PC-3 (cell line): Measurements from ENCODE around the gene DLG2. TPM values are rescaled to one million over a fixed set of nuclear protein-coding genes. Genes with fewer than 3 reads are reported as not detected.
A peak's percentile ranks its signal among the peaks of the same experiment; 100 is the strongest.

Source experiments
- ATAC-seq: fragments of 200-7000 bp; cut with Tn5 transposase; 2 replicates; pipeline ENCODE4 v1.9.1; 2020; ENCODE audit warnings: mild to moderate bottlenecking, moderate library complexity
- BruUV-seq: library from RNA; stranded (reverse); fragments of 400-500 nt; replicated peaks from 2 replicates; lab custom pipeline; 2021; lab: Mats Ljungman, UMichigan
- CTCF ChIA-PET: fragments of 300-600 bp; sonication (Branson Sonifier 250); formaldehyde crosslinking; loops from one replicate; lab custom pipeline; 2022; ENCODE audit warnings: antibody characterized with exemption; lab: Charles Lee
- POLR2A ChIA-PET: fragments of 300-600 bp; sonication (Branson Sonifier 250); formaldehyde crosslinking; loops from one replicate; lab custom pipeline; 2022; ENCODE audit warnings: antibody characterized with exemption; ENCODE audit not compliant: unreplicated experiment; lab: Charles Lee
- DNase-seq: peaks from one replicate; pipeline ENCODE4 v3.0.0-alpha.2; 2015
- H2AFZ ChIP-seq: fragments of 300-600 bp; sonication (generic); 2 replicates; pipeline ENCODE4 v1.6.0; 2016; ENCODE audit warnings: antibody characterized with exemption, low read length
- H3F3A ChIP-seq: fragments of 300-600 bp; sonication (generic); one replicate; pipeline ENCODE4 v1.6.0; 2017; ENCODE audit warnings: antibody characterized with exemption, low read length, control low read depth, mild to moderate bottlenecking; ENCODE audit not compliant: unreplicated experiment
- H3K27ac ChIP-seq: fragments of 300-600 bp; sonication (generic); 2 replicates; pipeline ENCODE4 v1.5.1; 2016; ENCODE audit warnings: mild to moderate bottlenecking, low read length
- H3K27me3 ChIP-seq: fragments of 300-600 bp; sonication (generic); 2 replicates; pipeline ENCODE4 v1.6.1; 2016; ENCODE audit warnings: low read length, mixed read lengths
- H3K36me3 ChIP-seq: fragments of 300-600 bp; sonication (generic); 2 replicates; pipeline ENCODE4 v1.6.1; 2016; ENCODE audit warnings: low read depth, mixed run types, low read length, mixed read lengths
- H3K4me1 ChIP-seq: fragments of 300-600 bp; sonication (generic); 2 replicates; pipeline ENCODE4 v1.5.1; 2016; ENCODE audit warnings: low read length; ENCODE audit not compliant: insufficient read depth
- H3K4me2 ChIP-seq: fragments of 300-600 bp; sonication (generic); 2 replicates; pipeline ENCODE4 v1.6.0; 2016; ENCODE audit warnings: low read length
- H3K4me3 ChIP-seq: fragments of 300-600 bp; sonication (generic); 2 replicates; pipeline ENCODE4 v1.5.1; 2016; ENCODE audit warnings: mild to moderate bottlenecking, low read length, mixed read lengths
- H3K79me2 ChIP-seq: fragments of 300-600 bp; sonication (generic); 2 replicates; pipeline ENCODE4 v1.6.1; 2017; ENCODE audit warnings: low read length, mixed read lengths
- H3K9ac ChIP-seq: fragments of 300-600 bp; sonication (generic); 2 replicates; pipeline ENCODE4 v1.6.0; 2016; ENCODE audit warnings: mild to moderate bottlenecking, low read length
- H3K9me2 ChIP-seq: fragments of 300-600 bp; sonication (generic); replicated peaks from 2 replicates; pipeline ENCODE4 v1.6.1; 2016; ENCODE audit warnings: mixed run types, low read length, mixed read lengths
- H3K9me3 ChIP-seq: fragments of 300-600 bp; sonication (generic); 2 replicates; pipeline ENCODE4 v1.6.1; 2016; ENCODE audit warnings: low read length, mixed read lengths
- H4K20me1 ChIP-seq: fragments of 300-600 bp; sonication (generic); 2 replicates; pipeline ENCODE4 v1.6.1; 2016; ENCODE audit warnings: low read length, mixed read lengths
- EZH2 ChIP-seq: fragments of 300-600 bp; sonication (generic); IDR thresholded peaks from one replicate; pipeline ENCODE4 v1.6.1; 2017; ENCODE audit warnings: antibody characterized with exemption, mild to moderate bottlenecking, low read length; ENCODE audit not compliant: unreplicated experiment
- EZH2phosphoT487 ChIP-seq: fragments of 300-600 bp; sonication (generic); IDR thresholded peaks from 2 replicates; pipeline ENCODE4 v1.6.1; 2018; ENCODE audit warnings: mild to moderate bottlenecking, antibody characterized with exemption, low read length, borderline replicate concordance
- intact Hi-C: fragments of 100-400 bp; cut with micrococcal nuclease; formaldehyde crosslinking; loops from 2 replicates; pipeline ENCODE4 v1.9.0; 2023
- total RNA-seq: library from RNA; depleted of rRNA; stranded (reverse); fragments of >200 nt; gene quantifications from 2 replicates; pipeline ENCODE4 v1.2.3, GENCODE V29; 2014
- TF ChIP-seq, protein P1 (sequence below): fragments of 300-600 bp; sonication (generic); conservative IDR thresholded peaks from 2 replicates; pipeline ENCODE4 v1.5.1; 2017; ENCODE audit warnings: antibody characterized with exemption, low read depth, mild to moderate bottlenecking, low read length

DLG2 gene
- total RNA-seq, 1 experiment from 2014 or later = 0.58 TPM

DNA sequence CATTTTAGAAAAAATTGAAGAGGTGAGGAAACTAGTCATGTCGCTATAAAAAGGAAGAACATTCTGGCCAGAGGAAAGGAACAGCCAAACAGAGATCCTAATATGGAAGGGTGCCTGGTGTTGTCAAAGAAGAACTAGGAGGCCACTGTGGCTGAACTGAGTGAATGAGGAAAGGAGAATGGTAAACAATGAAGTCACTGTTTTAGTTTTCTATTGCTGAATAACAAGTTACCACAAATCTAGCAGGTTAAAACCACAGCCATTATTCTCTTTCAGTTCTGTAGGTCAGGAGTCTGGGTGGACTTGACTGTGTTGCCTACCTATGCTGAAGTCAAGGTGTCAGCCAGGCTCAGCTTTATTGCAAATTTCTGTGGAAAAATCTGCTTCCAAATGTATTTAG is 1791.7 kb downstream of the DLG2 start:
- ATAC-seq (no peak), DNase-seq (no peak)
- peaks cover 49% of the 10 kb centered on the region for H3K27me3 ChIP-seq
- no peaks in the 10 kb centered on the region for H4K20me1 ChIP-seq
- H3K4me1 ChIP-seq = no peaks in the 10 kb centered on the region
- ChIA-PET POLR2A (no interaction called here), CTCF (no interaction called here)
- TF ChIP-seq EZH2 (no peak), EZH2phosphoT487 (no peak)
- TF ChIP-seq, protein P1, sequence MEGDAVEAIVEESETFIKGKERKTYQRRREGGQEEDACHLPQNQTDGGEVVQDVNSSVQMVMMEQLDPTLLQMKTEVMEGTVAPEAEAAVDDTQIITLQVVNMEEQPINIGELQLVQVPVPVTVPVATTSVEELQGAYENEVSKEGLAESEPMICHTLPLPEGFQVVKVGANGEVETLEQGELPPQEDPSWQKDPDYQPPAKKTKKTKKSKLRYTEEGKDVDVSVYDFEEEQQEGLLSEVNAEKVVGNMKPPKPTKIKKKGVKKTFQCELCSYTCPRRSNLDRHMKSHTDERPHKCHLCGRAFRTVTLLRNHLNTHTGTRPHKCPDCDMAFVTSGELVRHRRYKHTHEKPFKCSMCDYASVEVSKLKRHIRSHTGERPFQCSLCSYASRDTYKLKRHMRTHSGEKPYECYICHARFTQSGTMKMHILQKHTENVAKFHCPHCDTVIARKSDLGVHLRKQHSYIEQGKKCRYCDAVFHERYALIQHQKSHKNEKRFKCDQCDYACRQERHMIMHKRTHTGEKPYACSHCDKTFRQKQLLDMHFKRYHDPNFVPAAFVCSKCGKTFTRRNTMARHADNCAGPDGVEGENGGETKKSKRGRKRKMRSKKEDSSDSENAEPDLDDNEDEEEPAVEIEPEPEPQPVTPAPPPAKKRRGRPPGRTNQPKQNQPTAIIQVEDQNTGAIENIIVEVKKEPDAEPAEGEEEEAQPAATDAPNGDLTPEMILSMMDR = no peak
- no peaks in the 10 kb centered on the region for H3K9me3 ChIP-seq
- intact Hi-C loops = loop anchor here (5.0 kb wide), 1 partner anchor 1757 kb away; no protein-coding TSS in a partner anchor
- H3K4me3 ChIP-seq = no peak overlapping the region
- H2AFZ ChIP-seq = no peak overlapping the region
- H3K9ac ChIP-seq = no peak overlapping the region
- H3K79me2 ChIP-seq = no peaks in the 10 kb centered on the region
- no peaks in the 10 kb centered on the region for H3K36me3 ChIP-seq
- H3K4me2 ChIP-seq = no peak overlapping the region
- no TSS peak for BruUV-seq
- no peak overlapping the region for H3K27ac ChIP-seq
- no peaks in the 10 kb centered on the region for H3F3A ChIP-seq
- H3K9me2 ChIP-seq = no peaks in the 10 kb centered on the region

DNA sequence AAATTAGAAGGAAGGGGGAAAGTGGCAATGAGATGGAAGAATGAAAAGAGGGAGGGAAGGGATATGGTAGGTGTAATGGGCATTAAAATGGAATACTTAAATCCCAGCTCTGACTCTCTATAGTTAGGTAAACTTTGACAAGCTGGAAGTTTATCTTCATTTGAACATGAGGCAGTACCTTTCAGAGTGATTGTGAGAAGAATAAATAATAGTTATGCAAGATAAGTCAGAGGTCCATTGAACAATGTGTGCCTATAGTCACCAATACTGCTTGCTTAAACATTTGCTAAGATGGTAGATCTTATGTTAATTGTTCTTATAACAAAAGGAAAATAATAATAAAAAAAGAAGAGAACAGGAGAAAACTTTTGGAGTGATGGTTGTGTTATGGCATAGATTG is 1795.2 kb downstream of the DLG2 start:
- Histone ChIP-seq H3K79me2 (no peaks in the 10 kb centered on the region), H3K9ac (no peak overlapping the region), H3K4me1 (no peaks in the 10 kb centered on the region), H3K4me2 (no peak overlapping the region), H2AFZ (no peak overlapping the region), H3K4me3 (no peak overlapping the region), H3K36me3 (no peaks in the 10 kb centered on the region), H3K27ac (no peak overlapping the region), H4K20me1 (no peaks in the 10 kb centered on the region), H3K9me3 (no peaks in the 10 kb centered on the region), H3F3A (no peaks in the 10 kb centered on the region), H3K9me2 (no peaks in the 10 kb centered on the region), H3K27me3 (peaks cover 31% of the 10 kb centered on the region)
- intact Hi-C loops = no loop called here
- TF ChIP-seq EZH2phosphoT487 = no peak
- no peak for TF ChIP-seq EZH2
- no peak for DNase-seq
- POLR2A ChIA-PET = no interaction called here
- BruUV-seq = no TSS peak
- ATAC-seq = no peak
- CTCF ChIA-PET = no interaction called here

DNA sequence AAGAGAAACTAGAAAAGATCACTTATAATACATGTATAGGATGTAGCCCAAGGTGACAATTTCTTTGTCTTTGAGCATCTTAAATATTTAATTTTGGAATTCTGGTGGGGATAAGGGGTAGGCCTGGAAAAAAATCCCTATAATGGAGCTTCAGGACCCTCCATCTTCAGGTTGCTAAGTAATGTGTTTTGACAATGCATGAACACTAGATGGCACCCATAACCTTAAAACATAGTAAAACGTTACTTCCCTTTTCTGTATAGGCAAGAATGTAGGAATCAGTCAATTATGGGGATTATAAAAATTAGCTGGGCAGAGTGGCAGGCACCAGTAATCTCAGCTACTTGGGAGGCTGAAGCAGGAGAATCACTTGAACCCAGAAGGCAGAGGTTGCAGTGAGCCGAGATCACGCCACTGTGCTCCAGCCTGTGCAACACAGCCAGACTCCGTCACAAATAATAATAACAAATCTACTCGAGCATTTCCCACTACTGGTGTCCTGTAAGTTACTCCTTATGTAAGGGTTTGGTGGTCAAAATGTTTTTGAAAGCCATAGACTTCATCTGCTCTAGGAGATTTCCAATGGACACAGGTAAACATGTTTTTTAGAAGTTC is 1799.1 kb downstream of the DLG2 start:
- Histone ChIP-seq H3K79me2 (no peaks in the 10 kb centered on the region), H3K9me3 (no peaks in the 10 kb centered on the region), H3K4me3 (no peak overlapping the region), H2AFZ (no peak overlapping the region), H3K36me3 (no peaks in the 10 kb centered on the region), H3K4me2 (no peak overlapping the region), H3K9me2 (no peaks in the 10 kb centered on the region), H3K27ac (no peak overlapping the region), H3K27me3 (peaks cover 25% of the 10 kb centered on the region), H3K4me1 (no peaks in the 10 kb centered on the region), H3K9ac (no peak overlapping the region), H4K20me1 (no peaks in the 10 kb centered on the region), H3F3A (no peaks in the 10 kb centered on the region)
- ChIA-PET CTCF (interaction anchor here (0.5 to 0.6 kb wide), 2 partner anchors 20 to 696 kb away, joined by 3 to 12 read pairs; no protein-coding TSS in a partner anchor), POLR2A (no interaction called here)
- no peak for TF ChIP-seq EZH2
- TF ChIP-seq, protein P1 = peak; percentile 76
- BruUV-seq = no TSS peak
- DNase-seq = peak; percentile 55
- peak; percentile 63; the same call in 1 of the 2 replicates for ATAC-seq
- intact Hi-C loops = no loop called here
